ENCODE data around the gene CAMKMT.

DNA sequence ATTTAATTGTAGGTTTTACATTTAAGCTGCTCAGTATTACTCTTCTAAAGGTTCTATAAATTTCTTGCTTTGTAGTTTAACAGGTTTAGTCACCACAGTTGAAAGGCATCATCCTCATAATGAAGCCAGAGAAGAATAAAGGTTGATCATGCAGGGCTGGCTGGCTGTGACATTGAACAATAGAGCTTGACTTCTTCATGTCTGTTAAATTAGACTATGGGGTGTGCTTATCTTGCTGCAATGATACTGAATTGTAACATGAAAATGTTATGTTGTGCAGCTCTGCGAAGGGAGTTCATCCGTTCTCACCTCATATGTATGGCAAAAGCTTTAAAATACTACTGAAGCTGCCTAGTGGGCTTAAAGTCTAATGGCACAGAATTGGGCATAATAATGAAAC, 81.8 kb downstream of the CAMKMT start:
- TF ChIP-seq, protein P1, sequence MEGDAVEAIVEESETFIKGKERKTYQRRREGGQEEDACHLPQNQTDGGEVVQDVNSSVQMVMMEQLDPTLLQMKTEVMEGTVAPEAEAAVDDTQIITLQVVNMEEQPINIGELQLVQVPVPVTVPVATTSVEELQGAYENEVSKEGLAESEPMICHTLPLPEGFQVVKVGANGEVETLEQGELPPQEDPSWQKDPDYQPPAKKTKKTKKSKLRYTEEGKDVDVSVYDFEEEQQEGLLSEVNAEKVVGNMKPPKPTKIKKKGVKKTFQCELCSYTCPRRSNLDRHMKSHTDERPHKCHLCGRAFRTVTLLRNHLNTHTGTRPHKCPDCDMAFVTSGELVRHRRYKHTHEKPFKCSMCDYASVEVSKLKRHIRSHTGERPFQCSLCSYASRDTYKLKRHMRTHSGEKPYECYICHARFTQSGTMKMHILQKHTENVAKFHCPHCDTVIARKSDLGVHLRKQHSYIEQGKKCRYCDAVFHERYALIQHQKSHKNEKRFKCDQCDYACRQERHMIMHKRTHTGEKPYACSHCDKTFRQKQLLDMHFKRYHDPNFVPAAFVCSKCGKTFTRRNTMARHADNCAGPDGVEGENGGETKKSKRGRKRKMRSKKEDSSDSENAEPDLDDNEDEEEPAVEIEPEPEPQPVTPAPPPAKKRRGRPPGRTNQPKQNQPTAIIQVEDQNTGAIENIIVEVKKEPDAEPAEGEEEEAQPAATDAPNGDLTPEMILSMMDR (IDR thresholded peaks at IDR 0.05), result no peak
- TF ChIP-seq POLR2AphosphoS5 (IDR thresholded peaks at IDR 0.05), result no peak
- TF ChIP-seq POLR2A (IDR thresholded peaks at IDR 0.05), result no peak
